Stomach (tissue), 9 donors: ENCODE measurements around the gene ADCY9. TPM values are rescaled to one million over a fixed set of nuclear protein-coding genes. Genes with fewer than 3 reads are reported as not detected.
A peak's percentile ranks its signal among the peaks of the same experiment; 100 is the strongest.

ENCODE experiments used
- DNase-seq, 2 donors: peaks; one replicate each; pipeline versions ENCODE4 v3.0.0 to v3.0.0-alpha.2; 2013 to 2019
- H3K27ac ChIP-seq, 5 donors: fragments of 200-600 bp in 4 of 5; sonication (generic) in 4 of 5; one replicate each; pipeline ENCODE4 v1.5.1; 2013 to 2019; ENCODE audit warnings: mild to moderate bottlenecking in 1 of 5, moderate library complexity in 1 of 5
- H3K27me3 ChIP-seq, 3 donors: fragments of 200-600 bp; sonication (generic); one replicate each; pipeline ENCODE4 v1.5.1; 2017 to 2019; ENCODE audit warnings: mixed run types in 1 of 3
- H3K36me3 ChIP-seq, 4 donors: fragments of 200-600 bp; sonication (generic); 1 replicate in 3 of 4; 2 replicates in 1 of 4; pipeline ENCODE4 v1.5.1; 2016 to 2019
- H3K4me1 ChIP-seq, 4 donors: fragments of 200-600 bp; sonication (generic); one replicate each; pipeline ENCODE4 v1.5.1; 2016 to 2019
- H3K4me3 ChIP-seq, 4 donors: fragments of 200-600 bp; sonication (generic) in 3 of 4; one replicate each; pipeline ENCODE4 v1.5.1; 2016 to 2019; ENCODE audit warnings: mild to moderate bottlenecking in 1 of 4
- H3K9me3 ChIP-seq, 4 donors: fragments of 200-600 bp; sonication (generic); one replicate each; pipeline ENCODE4 v1.5.1; 2016 to 2019
- CTCF ChIP-seq, 7 experiments: fragments of 450-650 bp in 4 of 7; fragments of 200-600 bp in 3 of 7; sonication (generic) in 3 of 7; IDR thresholded peaks; one replicate each; pipeline ENCODE4 v1.5.1; 2016 to 2019; ENCODE audit warnings: antibody characterized with exemption in 7 of 7, control low read depth in 2 of 7, mild to moderate bottlenecking in 1 of 7
- EP300 ChIP-seq: sonication (generic); formaldehyde crosslinking; IDR thresholded peaks from one replicate; pipeline ENCODE4 v1.6.1; 2017; ENCODE audit warnings: antibody characterized with exemption
- POLR2A ChIP-seq, 4 donors: fragments of 450-650 bp; IDR thresholded peaks; one replicate each; pipeline ENCODE4 v1.6.1; 2016; ENCODE audit warnings: antibody characterized with exemption in 4 of 4, control low read depth in 2 of 4, mild to moderate bottlenecking in 1 of 4, moderate library complexity in 1 of 4
- POLR2AphosphoS5 ChIP-seq, 3 donors: sonication (generic); formaldehyde crosslinking; IDR thresholded peaks; one replicate each; pipeline ENCODE4 v1.6.1; 2016; ENCODE audit warnings: antibody characterized with exemption in 3 of 3
- WGBS, 5 donors: extraction: QIAGEN DNeasy Blood & Tissue Kit in 3 of 5; methylation state at CpG; one replicate each; pipeline versions ENCODE4 v1.1.5 to v1.1.7; 2013 to 2018; 5-methylcytosine and 5-hydroxymethylcytosine counted together
- intact Hi-C: fragments of 100-400 bp; cut with DNase I; formaldehyde crosslinking; loops from one replicate; pipeline ENCODE4 v1.15.1; 2023; ENCODE audit warnings: low total_unique reads
- polyA plus RNA-seq, 3 donors: library from polyadenylated mRNA; stranded (reverse); fragments of 200-250 nt; gene quantifications; one replicate each; pipeline ENCODE4 v1.2.3, GENCODE V29; 2013
- total RNA-seq, 5 donors: library from RNA; depleted of rRNA; stranded (reverse); fragments of >200 nt; gene quantifications; one replicate each; pipeline versions ENCODE4 v1.1.0 to v1.2.3, GENCODE V29; 2014 to 2016
- donor health status: healthy with polysubstance abuse.
- donor health status: Bipolar disorder and iron deficiency.
- donor health status: healthy.

The ADCY9 gene
- total and polyA plus RNA-seq, 8 donors = 1.7 to 55.0 (median 12.9) TPM

GRCh38 chr16:4052096-4052495 is 64.1 kb downstream of the ADCY9 start:
- 90 to 94% (median 94%) methylated on average over 13 to 14 of the region's 14 CpGs for WGBS, 5 donors
- no peak for DNase-seq
- no peaks in the 10 kb centered on the region for H3K9me3 ChIP-seq
- peak overlapping the region in 2 of 5 donors; percentile 8 to 84 for H3K27ac ChIP-seq
- peaks cover 6 to 43% (median 23%) of the 10 kb centered on the region in 4 donors for H3K4me1 ChIP-seq
- no peak for TF ChIP-seq POLR2A (IDR thresholded peaks at IDR 0.05)
- no peak for TF ChIP-seq POLR2AphosphoS5 (IDR thresholded peaks at IDR 0.05)
- TF ChIP-seq EP300 = no peak
- no peak for TF ChIP-seq CTCF (IDR thresholded peaks at IDR 0.05)
- H3K4me3 ChIP-seq = no peak overlapping the region
- intact Hi-C loops = no loop called here
- H3K36me3 ChIP-seq = no peaks in the 10 kb centered on the region
- no peaks in the 10 kb centered on the region for H3K27me3 ChIP-seq

- TF ChIP-seq POLR2AphosphoS5 (IDR thresholded peaks at IDR 0.05) (no peak), POLR2A (IDR thresholded peaks at IDR 0.05) (no peak), CTCF (IDR thresholded peaks at IDR 0.05) (no peak), EP300 (no peak)
- H3K27ac ChIP-seq = peak overlapping the region in 2 of 5 donors; percentile 8 to 84
These were observed 64.7 kb downstream of the ADCY9 start for GRCh38 chr16:4051591-4051990.

GRCh38 chr16:4049031-4049430 is 67.2 kb downstream of the ADCY9 start:
- TF ChIP-seq POLR2A (IDR thresholded peaks at IDR 0.05) (no peak), POLR2AphosphoS5 (IDR thresholded peaks at IDR 0.05) (no peak), CTCF (IDR thresholded peaks at IDR 0.05) (no peak), EP300 (no peak)
- no peaks in the 10 kb centered on the region for H3K27me3 ChIP-seq
- H3K4me3 ChIP-seq = no peak overlapping the region
- peak overlapping the region in 1 of 5 donors; percentile 79 for H3K27ac ChIP-seq
- no peaks in the 10 kb centered on the region for H3K9me3 ChIP-seq
- no peak for DNase-seq
- H3K36me3 ChIP-seq = no peaks in the 10 kb centered on the region
- H3K4me1 ChIP-seq = peaks cover 15 to 46% (median 29%) of the 10 kb centered on the region in 4 donors
- intact Hi-C loops = no loop called here
- 86 to 99% (median 94%) methylated on average over 8 of the region's 8 CpGs for whole genome bisulfite sequencing, 5 donors

More at GRCh38 chr16:4051591-4051990, 64.7 kb downstream of the ADCY9 start:
- Histone ChIP-seq H3K9me3 (no peaks in the 10 kb centered on the region), H3K4me3 (no peak overlapping the region), H3K27me3 (no peaks in the 10 kb centered on the region), H3K4me1 (peaks cover 6 to 43% (median 23%) of the 10 kb centered on the region in 4 donors), H3K36me3 (no peaks in the 10 kb centered on the region)
- no peak for DNase-seq
- intact Hi-C loops = no loop called here
- WGBS, 5 donors = 85 to 100% (median 97%) methylated on average over 3 of the region's 3 CpGs

GRCh38 chr16:4048481-4048880 is 67.8 kb downstream of the ADCY9 start:
- H3K9me3 ChIP-seq = no peaks in the 10 kb centered on the region
- WGBS, 5 donors = 89 to 92% (median 91%) methylated on average over 8 to 9 of the region's 9 CpGs
- peak overlapping the region in 2 of 5 donors; percentile 15 to 79 for H3K27ac ChIP-seq
- no peak for TF ChIP-seq POLR2A (IDR thresholded peaks at IDR 0.05)
- no peak for TF ChIP-seq CTCF (IDR thresholded peaks at IDR 0.05)
- DNase-seq = no peak
- H3K4me1 ChIP-seq = peaks cover 17 to 43% (median 27%) of the 10 kb centered on the region in 4 donors
- intact Hi-C loops = no loop called here
- no peak overlapping the region for H3K4me3 ChIP-seq
- H3K36me3 ChIP-seq = no peaks in the 10 kb centered on the region
- H3K27me3 ChIP-seq = no peaks in the 10 kb centered on the region
